ENCODE measurements around the gene C16orf87. TPM values are rescaled to one million over a fixed set of nuclear protein-coding genes. Genes with fewer than 3 reads are reported as not detected.
"Not testable (repeated sequence)": the region's sequence is repeated elsewhere in the genome, so short reads cannot be mapped to it uniquely, and the experiment has no call there.

Gene C16orf87
- polyA plus RNA-seq, 1 donor (not counting 4 experiments of a cell fraction or from before 2014, with no cell fraction given): 10.2 TPM

- no peaks in the 10 kb centered on the region for H3K79me2 ChIP-seq (ENCODE audit: control insufficient read depth, insufficient read depth, low read length)
- H3K9me3 ChIP-seq (ENCODE audit: control insufficient read depth, low read depth, low read length): no peaks in the 10 kb centered on the region
- H4K20me1 ChIP-seq (ENCODE audit: control insufficient read depth, extremely low read depth, insufficient read depth, low read length): no peaks in the 10 kb centered on the region
- H3K27me3 ChIP-seq (ENCODE audit: control insufficient read depth, extremely low read depth, insufficient read depth, low read length): no peaks in the 10 kb centered on the region
- FAIRE-seq (no peak), DNase-seq (ENCODE audit: low read depth, low spot score) (no peak)
- no peak overlapping the region for H3K9ac ChIP-seq (ENCODE audit: control insufficient read depth, extremely low read depth, insufficient read depth, low read length)
- TF ChIP-seq EZH2 (IDR thresholded peaks at IDR 0.05; ENCODE audit: low read length) (no peak), CTCF (optimal IDR thresholded peaks at IDR 0.05 in 1 of 3, IDR thresholded peaks at IDR 0.05 in 1 of 3, conservative IDR thresholded peaks at IDR 0.05 in 1 of 3; ENCODE audit: extremely low read depth in 1 of 3, insufficient read depth in 2 of 3, low read length in 3 of 3) (no peak)
- dilution Hi-C loops (cut with MboI; ENCODE audit: extremely low pct_ligation_motif_present, low sequenced_read_pairs): no loop called here
- H3K27ac ChIP-seq (ENCODE audit: control insufficient read depth, insufficient read depth, low read length): no peak overlapping the region
- H3K9me1 ChIP-seq (ENCODE audit: control insufficient read depth, extremely low read depth, insufficient read depth, low read length): no peaks in the 10 kb centered on the region
- H3K4me2 ChIP-seq (ENCODE audit: control insufficient read depth, extremely low read depth, insufficient read depth, low read depth, low read length): no peak overlapping the region
- no peak overlapping the region for H2AFZ ChIP-seq (ENCODE audit: control insufficient read depth, low read length)
- H3K36me3 ChIP-seq (ENCODE audit: control insufficient read depth in 2 of 2, extremely low read depth in 1 of 2, insufficient read depth in 2 of 2, low read length in 2 of 2): no peaks in the 10 kb centered on the region
- no peak overlapping the region for H3K4me3 ChIP-seq (ENCODE audit: control insufficient read depth in 2 of 3, extremely low read depth in 1 of 3, insufficient read depth in 2 of 3, low read depth in 1 of 3, low read length in 3 of 3)
- peaks cover 11% of the 10 kb centered on the region for H3K4me1 ChIP-seq (ENCODE audit: control insufficient read depth, extremely low read depth, insufficient read depth, low read length)
These were observed 43.1 kb downstream of the C16orf87 start for GRCh38 chr16:46787909-46788308.

- Histone ChIP-seq H3K9me1 (ENCODE audit: control insufficient read depth, extremely low read depth, insufficient read depth, low read length) (no peaks in the 10 kb centered on the region), H3K4me3 (ENCODE audit: control insufficient read depth in 2 of 3, extremely low read depth in 1 of 3, insufficient read depth in 2 of 3, low read depth in 1 of 3, low read length in 3 of 3) (no peak overlapping the region), H3K27me3 (ENCODE audit: control insufficient read depth, extremely low read depth, insufficient read depth, low read length) (no peaks in the 10 kb centered on the region), H3K36me3 (ENCODE audit: control insufficient read depth in 2 of 2, extremely low read depth in 1 of 2, insufficient read depth in 2 of 2, low read length in 2 of 2) (no peaks in the 10 kb centered on the region), H3K4me2 (ENCODE audit: control insufficient read depth, extremely low read depth, insufficient read depth, low read depth, low read length) (peak overlapping the region; percentile 29), H3K4me1 (ENCODE audit: control insufficient read depth, extremely low read depth, insufficient read depth, low read length) (peaks cover 8% of the 10 kb centered on the region), H3K9me3 (ENCODE audit: control insufficient read depth, low read depth, low read length) (no peaks in the 10 kb centered on the region), H3K9ac (ENCODE audit: control insufficient read depth, extremely low read depth, insufficient read depth, low read length) (no peak overlapping the region), H2AFZ (ENCODE audit: control insufficient read depth, low read length) (peak overlapping the region; percentile 54), H4K20me1 (ENCODE audit: control insufficient read depth, extremely low read depth, insufficient read depth, low read length) (no peaks in the 10 kb centered on the region), H3K27ac (ENCODE audit: control insufficient read depth, insufficient read depth, low read length) (no peak overlapping the region), H3K79me2 (ENCODE audit: control insufficient read depth, insufficient read depth, low read length) (no peaks in the 10 kb centered on the region)
- TF ChIP-seq EZH2 (IDR thresholded peaks at IDR 0.05; ENCODE audit: low read length): no peak
- no peak for TF ChIP-seq CTCF (optimal IDR thresholded peaks at IDR 0.05 in 1 of 3, IDR thresholded peaks at IDR 0.05 in 1 of 3, conservative IDR thresholded peaks at IDR 0.05 in 1 of 3; ENCODE audit: extremely low read depth in 1 of 3, insufficient read depth in 2 of 3, low read length in 3 of 3)
- DNase-seq (ENCODE audit: low read depth, low spot score) (no peak), FAIRE-seq (no peak)
- dilution Hi-C loops (cut with MboI; ENCODE audit: extremely low pct_ligation_motif_present, low sequenced_read_pairs): no loop called here
These were observed 45.7 kb downstream of the C16orf87 start for GRCh38 chr16:46785076-46785845.

- H3K36me3 ChIP-seq (ENCODE audit: control insufficient read depth in 2 of 2, extremely low read depth in 1 of 2, insufficient read depth in 2 of 2, low read length in 2 of 2); dilution Hi-C loops (cut with MboI; ENCODE audit: extremely low pct_ligation_motif_present, low sequenced_read_pairs); H3K9me1 ChIP-seq (ENCODE audit: control insufficient read depth, extremely low read depth, insufficient read depth, low read length); H3K4me3 ChIP-seq (ENCODE audit: control insufficient read depth in 2 of 3, extremely low read depth in 1 of 3, insufficient read depth in 2 of 3, low read depth in 1 of 3, low read length in 3 of 3); FAIRE-seq; H3K4me1 ChIP-seq (ENCODE audit: control insufficient read depth, extremely low read depth, insufficient read depth, low read length); H3K79me2 ChIP-seq (ENCODE audit: control insufficient read depth, insufficient read depth, low read length); H3K27me3 ChIP-seq (ENCODE audit: control insufficient read depth, extremely low read depth, insufficient read depth, low read length); H3K27ac ChIP-seq (ENCODE audit: control insufficient read depth, insufficient read depth, low read length); H3K9ac ChIP-seq (ENCODE audit: control insufficient read depth, extremely low read depth, insufficient read depth, low read length); DNase-seq (ENCODE audit: low read depth, low spot score); H3K9me3 ChIP-seq (ENCODE audit: control insufficient read depth, low read depth, low read length); H4K20me1 ChIP-seq (ENCODE audit: control insufficient read depth, extremely low read depth, insufficient read depth, low read length): not testable (repeated sequence)
- Histone ChIP-seq H3K4me2 (ENCODE audit: control insufficient read depth, extremely low read depth, insufficient read depth, low read depth, low read length) (peak overlapping the region; percentile 29), H2AFZ (ENCODE audit: control insufficient read depth, low read length) (peak overlapping the region; percentile 54)
These were observed 46.4 kb downstream of the C16orf87 start for GRCh38 chr16:46784569-46784968.
